ENCODE measurements around the gene KRT76.

Gene KRT76

DNA sequence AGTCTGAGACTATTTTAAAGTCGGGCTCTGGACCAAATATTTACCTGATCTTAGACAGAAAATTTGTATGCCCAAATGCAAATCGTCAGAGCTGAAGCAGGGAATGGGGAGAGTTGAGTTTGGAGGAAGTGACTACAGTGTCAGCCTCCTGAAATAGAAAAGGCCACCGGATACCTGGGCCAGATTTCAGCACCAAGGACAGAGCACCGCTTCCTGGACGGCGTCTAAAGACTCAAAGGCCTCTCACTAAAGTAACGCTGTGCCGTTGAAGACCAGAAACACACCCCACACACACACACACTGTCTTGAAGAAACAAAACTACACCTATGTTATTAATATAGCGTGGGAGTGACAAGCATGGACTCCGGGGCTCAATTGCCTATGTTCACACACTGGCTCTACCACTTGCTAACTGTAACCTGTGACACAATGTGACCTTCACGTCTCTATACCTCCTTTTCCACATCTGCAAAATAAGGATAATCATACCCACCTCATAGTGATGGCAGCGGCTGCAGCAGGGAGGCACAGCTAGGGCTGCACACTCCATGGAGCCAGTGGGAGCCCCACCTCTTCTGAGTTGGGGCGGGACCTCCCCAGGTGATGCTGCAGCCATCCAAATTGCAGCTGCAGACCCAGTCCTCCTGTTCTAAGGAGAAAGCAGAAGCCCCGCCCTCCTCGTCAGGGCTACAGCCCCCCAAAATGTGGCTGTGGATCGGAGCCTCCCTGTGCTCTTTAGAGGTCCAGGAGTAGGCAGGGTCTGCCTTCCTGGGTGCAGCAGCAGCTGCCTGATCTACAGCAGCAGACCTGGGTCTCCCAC lies 35.6 kb downstream of the KRT76 start:
- no peak overlapping the region for H3K4me3 ChIP-seq (ENCODE audit: low read depth, low read length)
- TF ChIP-seq, protein P1, sequence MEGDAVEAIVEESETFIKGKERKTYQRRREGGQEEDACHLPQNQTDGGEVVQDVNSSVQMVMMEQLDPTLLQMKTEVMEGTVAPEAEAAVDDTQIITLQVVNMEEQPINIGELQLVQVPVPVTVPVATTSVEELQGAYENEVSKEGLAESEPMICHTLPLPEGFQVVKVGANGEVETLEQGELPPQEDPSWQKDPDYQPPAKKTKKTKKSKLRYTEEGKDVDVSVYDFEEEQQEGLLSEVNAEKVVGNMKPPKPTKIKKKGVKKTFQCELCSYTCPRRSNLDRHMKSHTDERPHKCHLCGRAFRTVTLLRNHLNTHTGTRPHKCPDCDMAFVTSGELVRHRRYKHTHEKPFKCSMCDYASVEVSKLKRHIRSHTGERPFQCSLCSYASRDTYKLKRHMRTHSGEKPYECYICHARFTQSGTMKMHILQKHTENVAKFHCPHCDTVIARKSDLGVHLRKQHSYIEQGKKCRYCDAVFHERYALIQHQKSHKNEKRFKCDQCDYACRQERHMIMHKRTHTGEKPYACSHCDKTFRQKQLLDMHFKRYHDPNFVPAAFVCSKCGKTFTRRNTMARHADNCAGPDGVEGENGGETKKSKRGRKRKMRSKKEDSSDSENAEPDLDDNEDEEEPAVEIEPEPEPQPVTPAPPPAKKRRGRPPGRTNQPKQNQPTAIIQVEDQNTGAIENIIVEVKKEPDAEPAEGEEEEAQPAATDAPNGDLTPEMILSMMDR (IDR thresholded peaks at IDR 0.05; ENCODE audit: borderline replicate concordance, insufficient read depth, low read depth, low read length) = no peak

DNA sequence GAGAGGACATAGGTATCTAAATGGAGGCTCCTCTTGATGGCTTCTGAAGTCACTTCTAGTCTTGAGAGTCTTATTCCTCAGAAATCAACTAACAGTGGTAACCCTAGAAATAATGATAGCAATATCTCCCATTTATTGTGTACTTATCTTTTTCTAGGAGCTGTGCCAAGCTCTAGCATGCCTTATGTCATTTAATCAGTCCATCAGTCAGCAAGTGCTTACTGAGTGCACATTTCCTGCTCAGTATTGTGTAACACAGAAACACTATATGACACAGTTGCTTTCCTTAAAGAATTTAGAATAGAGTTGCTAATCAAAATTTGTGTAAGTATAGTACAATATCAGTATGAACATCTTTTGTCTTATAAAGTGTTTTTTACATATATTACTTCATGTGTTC lies 36.6 kb downstream of the KRT76 start:
- TF ChIP-seq, protein P1 (IDR thresholded peaks at IDR 0.05; ENCODE audit: borderline replicate concordance, insufficient read depth, low read depth, low read length) = no peak

DNA sequence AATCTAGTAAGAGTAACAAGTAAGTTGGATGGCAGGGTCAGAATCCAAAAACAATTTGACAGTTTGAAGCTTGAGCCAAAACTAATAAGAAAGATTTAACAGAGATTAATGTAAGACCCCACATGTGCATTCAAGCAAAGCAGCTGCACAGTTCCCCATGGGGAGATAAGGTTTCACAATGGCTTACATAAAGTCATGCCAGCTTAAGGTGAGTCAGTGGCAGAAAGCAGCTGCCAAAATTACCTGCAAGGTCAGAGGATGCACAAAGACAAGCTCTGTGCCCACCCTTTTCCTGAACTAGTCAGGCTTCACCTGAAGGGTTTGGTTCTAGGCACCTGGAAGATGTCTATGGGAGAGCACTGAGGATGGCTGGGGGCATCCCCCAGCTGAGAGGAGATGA lies 37.2 kb downstream of the KRT76 start:
- TF ChIP-seq, protein P1 (IDR thresholded peaks at IDR 0.05; ENCODE audit: borderline replicate concordance, insufficient read depth, low read depth, low read length) = no peak
- no peak overlapping the region for H3K4me3 ChIP-seq (ENCODE audit: low read depth, low read length)

More for the DNA sequence above, 36.6 kb downstream of the KRT76 start:
- no peak overlapping the region for H3K4me3 ChIP-seq (ENCODE audit: low read depth, low read length)

DNA sequence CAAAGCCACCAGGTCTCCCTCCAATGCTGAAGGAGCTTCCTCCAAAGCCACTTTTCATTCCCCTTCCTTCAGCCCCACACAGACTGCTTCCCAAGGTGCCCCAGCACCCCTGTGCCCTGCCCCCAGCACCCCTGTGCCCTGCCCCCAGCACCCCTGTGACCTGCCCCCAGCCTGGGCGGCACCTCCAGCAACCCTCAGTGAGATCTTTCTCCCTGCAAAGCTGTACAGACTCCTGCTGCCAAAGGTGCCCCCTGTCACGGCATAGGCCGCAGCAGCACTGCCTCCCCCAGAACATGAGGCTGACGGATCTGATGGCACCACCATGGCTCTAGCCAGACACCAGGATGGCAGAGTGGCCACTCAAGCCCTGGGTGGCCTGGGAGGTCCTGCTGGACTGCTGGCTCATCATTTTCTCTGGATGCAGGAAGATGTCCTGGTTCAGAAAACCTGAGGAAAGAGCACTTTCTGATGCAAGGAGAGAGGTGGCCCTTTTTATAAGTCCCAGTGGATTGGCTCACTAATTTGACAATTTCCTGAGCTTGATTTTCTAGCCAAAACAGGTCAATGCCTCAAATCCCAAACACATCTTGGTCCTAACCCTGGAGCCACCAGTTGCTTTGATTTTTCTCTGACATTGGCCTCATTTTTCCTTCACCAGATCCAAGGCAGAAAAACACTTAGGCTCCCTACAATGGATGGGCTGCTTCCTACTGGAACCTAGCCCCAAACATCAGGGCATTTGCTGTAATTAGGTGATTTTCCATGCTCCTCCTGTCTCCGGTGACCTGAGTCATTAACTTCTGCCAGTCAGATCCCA lies 41.1 kb downstream of the KRT76 start:
- TF ChIP-seq, protein P1 (IDR thresholded peaks at IDR 0.05; ENCODE audit: borderline replicate concordance, insufficient read depth, low read depth, low read length) = no peak
- H3K4me3 ChIP-seq (ENCODE audit: low read depth, low read length) = no peak overlapping the region

DNA sequence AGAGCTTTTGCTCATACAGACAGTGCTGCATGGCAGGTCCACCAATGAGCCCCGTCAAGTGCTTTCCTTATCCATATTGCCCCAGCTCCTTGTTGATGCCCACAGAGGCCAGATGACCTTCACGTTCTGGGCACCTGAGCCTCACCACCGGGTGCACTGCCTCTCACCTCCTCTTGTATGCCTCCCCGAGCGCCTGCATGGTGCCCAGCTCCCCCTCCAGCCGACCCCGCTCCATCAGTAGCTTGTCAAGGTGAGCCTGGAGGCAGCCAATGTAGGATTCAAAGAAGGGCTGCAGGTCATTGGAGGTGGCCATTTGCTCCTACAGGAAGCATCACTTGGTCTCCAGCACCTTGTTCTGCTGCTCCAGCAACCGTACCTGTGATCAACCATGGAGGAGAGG lies 42.0 kb downstream of the KRT76 start:
- TF ChIP-seq, protein P1 (IDR thresholded peaks at IDR 0.05; ENCODE audit: borderline replicate concordance, insufficient read depth, low read depth, low read length) = no peak
- no peak overlapping the region for H3K4me3 ChIP-seq (ENCODE audit: low read depth, low read length)

DNA sequence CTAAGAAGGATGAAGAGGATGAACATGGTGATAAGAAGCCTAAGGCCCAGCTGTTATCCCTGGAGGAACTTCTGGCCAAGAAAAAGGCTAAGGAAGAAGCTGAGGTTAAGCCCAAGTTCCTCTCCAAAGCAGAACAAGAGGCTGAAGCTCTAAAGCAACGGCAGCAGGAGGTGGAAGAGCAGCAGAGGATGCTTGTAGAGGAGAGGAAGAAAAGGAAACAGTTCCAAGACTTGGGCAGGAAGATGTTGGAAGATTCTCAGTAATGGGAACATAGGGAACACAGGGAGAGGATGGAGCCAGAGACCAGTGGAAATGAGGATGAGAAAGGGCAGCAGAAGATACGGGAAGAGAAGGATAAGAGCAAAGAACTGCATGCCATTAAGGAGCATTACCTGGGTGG lies 46.4 kb downstream of the KRT76 start:
- no peak overlapping the region for H3K4me3 ChIP-seq (ENCODE audit: low read depth, low read length)
- TF ChIP-seq, protein P1 (IDR thresholded peaks at IDR 0.05; ENCODE audit: borderline replicate concordance, insufficient read depth, low read depth, low read length) = no peak
